GM23338 (cell line): ENCODE results near the gene PNPLA1.

Experiments
- CREB1 ChIP-seq: fragments of 250-450 bp; sonication (Bioruptor Pico); IDR thresholded peaks from 2 replicates; pipeline ENCODE4 v1.5.0; 2020; ENCODE audit warnings: low read depth, mild to moderate bottlenecking, moderate library complexity
- CTCF ChIP-seq, 2 experiments: fragments of 200-600 bp in 1 of 2; sonication (generic) in 1 of 2; conservative IDR thresholded peaks; 2 replicates each; pipeline versions ENCODE4 v1.5.1 to v1.6.1; 2016 to 2017; ENCODE audit warnings: antibody characterized with exemption in 2 of 2, low read depth in 2 of 2, mild to moderate bottlenecking in 2 of 2, moderate library complexity in 1 of 2
- EZH2 ChIP-seq: fragments of 200-600 bp; sonication (generic); IDR thresholded peaks from one replicate; pipeline ENCODE4 v1.8.0; 2017; ENCODE audit warnings: antibody characterized with exemption, mild to moderate bottlenecking, low read depth; ENCODE audit not compliant: unreplicated experiment
- EZH2phosphoT487 ChIP-seq: fragments of 200-600 bp; sonication (generic); IDR thresholded peaks from one replicate; pipeline ENCODE4 v1.8.1; 2018; ENCODE audit warnings: antibody characterized with exemption; ENCODE audit not compliant: unreplicated experiment
- JUNB ChIP-seq: IDR thresholded peaks from one replicate; pipeline ENCODE4 v1.6.1; 2016; ENCODE audit warnings: antibody characterized with exemption; ENCODE audit not compliant: unreplicated experiment
- NANOG ChIP-seq: IDR thresholded peaks from 2 replicates; pipeline ENCODE4 v1.6.1; 2016; ENCODE audit warnings: antibody characterized with exemption, borderline replicate concordance
- POLR2AphosphoS5 ChIP-seq: IDR thresholded peaks from 2 replicates; pipeline ENCODE4 v1.6.1; 2016; ENCODE audit warnings: antibody characterized with exemption, low read depth
- ZNF114 ChIP-seq: fragments of 250-450 bp; sonication (Bioruptor Pico); IDR thresholded peaks from 2 replicates; pipeline ENCODE4 v1.5.0; 2020; ENCODE audit warnings: mild to moderate bottlenecking, moderate library complexity
- ZNF331 ChIP-seq: fragments of 250-450 bp; sonication (Bioruptor Pico); IDR thresholded peaks from 2 replicates; pipeline ENCODE4 v1.5.0; 2020; ENCODE audit warnings: low read depth, mild to moderate bottlenecking, moderate library complexity
- TF ChIP-seq, protein P1 (sequence below): IDR thresholded peaks from 2 replicates; pipeline ENCODE4 v1.6.1; 2016; ENCODE audit warnings: antibody characterized with exemption
- TF ChIP-seq, protein P2 (sequence below): IDR thresholded peaks from one replicate; pipeline ENCODE4 v1.6.1; 2018; ENCODE audit warnings: antibody characterized with exemption; ENCODE audit not compliant: unreplicated experiment
- TF ChIP-seq, protein P3 (sequence below): fragments of 250-450 bp; sonication (Bioruptor Pico); IDR thresholded peaks from 2 replicates; pipeline ENCODE4 v1.5.0; 2020; ENCODE audit warnings: mild to moderate bottlenecking, moderate library complexity

- TF ChIP-seq POLR2AphosphoS5 (no peak), CTCF (conservative IDR thresholded peaks at IDR 0.05; ENCODE audit: low read depth in 2 of 2) (no peak), EZH2 (no peak), JUNB (no peak), EZH2phosphoT487 (no peak), ZNF114 (CRISPR knock-in tag) (no peak), CREB1 (CRISPR knock-in tag) (no peak), NANOG (no peak), ZNF331 (CRISPR knock-in tag) (no peak)
- TF ChIP-seq, protein P1, sequence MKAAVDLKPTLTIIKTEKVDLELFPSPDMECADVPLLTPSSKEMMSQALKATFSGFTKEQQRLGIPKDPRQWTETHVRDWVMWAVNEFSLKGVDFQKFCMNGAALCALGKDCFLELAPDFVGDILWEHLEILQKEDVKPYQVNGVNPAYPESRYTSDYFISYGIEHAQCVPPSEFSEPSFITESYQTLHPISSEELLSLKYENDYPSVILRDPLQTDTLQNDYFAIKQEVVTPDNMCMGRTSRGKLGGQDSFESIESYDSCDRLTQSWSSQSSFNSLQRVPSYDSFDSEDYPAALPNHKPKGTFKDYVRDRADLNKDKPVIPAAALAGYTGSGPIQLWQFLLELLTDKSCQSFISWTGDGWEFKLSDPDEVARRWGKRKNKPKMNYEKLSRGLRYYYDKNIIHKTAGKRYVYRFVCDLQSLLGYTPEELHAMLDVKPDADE: no peak
- TF ChIP-seq, protein P2, sequence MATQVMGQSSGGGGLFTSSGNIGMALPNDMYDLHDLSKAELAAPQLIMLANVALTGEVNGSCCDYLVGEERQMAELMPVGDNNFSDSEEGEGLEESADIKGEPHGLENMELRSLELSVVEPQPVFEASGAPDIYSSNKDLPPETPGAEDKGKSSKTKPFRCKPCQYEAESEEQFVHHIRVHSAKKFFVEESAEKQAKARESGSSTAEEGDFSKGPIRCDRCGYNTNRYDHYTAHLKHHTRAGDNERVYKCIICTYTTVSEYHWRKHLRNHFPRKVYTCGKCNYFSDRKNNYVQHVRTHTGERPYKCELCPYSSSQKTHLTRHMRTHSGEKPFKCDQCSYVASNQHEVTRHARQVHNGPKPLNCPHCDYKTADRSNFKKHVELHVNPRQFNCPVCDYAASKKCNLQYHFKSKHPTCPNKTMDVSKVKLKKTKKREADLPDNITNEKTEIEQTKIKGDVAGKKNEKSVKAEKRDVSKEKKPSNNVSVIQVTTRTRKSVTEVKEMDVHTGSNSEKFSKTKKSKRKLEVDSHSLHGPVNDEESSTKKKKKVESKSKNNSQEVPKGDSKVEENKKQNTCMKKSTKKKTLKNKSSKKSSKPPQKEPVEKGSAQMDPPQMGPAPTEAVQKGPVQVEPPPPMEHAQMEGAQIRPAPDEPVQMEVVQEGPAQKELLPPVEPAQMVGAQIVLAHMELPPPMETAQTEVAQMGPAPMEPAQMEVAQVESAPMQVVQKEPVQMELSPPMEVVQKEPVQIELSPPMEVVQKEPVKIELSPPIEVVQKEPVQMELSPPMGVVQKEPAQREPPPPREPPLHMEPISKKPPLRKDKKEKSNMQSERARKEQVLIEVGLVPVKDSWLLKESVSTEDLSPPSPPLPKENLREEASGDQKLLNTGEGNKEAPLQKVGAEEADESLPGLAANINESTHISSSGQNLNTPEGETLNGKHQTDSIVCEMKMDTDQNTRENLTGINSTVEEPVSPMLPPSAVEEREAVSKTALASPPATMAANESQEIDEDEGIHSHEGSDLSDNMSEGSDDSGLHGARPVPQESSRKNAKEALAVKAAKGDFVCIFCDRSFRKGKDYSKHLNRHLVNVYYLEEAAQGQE: no peak
- TF ChIP-seq, protein P3, sequence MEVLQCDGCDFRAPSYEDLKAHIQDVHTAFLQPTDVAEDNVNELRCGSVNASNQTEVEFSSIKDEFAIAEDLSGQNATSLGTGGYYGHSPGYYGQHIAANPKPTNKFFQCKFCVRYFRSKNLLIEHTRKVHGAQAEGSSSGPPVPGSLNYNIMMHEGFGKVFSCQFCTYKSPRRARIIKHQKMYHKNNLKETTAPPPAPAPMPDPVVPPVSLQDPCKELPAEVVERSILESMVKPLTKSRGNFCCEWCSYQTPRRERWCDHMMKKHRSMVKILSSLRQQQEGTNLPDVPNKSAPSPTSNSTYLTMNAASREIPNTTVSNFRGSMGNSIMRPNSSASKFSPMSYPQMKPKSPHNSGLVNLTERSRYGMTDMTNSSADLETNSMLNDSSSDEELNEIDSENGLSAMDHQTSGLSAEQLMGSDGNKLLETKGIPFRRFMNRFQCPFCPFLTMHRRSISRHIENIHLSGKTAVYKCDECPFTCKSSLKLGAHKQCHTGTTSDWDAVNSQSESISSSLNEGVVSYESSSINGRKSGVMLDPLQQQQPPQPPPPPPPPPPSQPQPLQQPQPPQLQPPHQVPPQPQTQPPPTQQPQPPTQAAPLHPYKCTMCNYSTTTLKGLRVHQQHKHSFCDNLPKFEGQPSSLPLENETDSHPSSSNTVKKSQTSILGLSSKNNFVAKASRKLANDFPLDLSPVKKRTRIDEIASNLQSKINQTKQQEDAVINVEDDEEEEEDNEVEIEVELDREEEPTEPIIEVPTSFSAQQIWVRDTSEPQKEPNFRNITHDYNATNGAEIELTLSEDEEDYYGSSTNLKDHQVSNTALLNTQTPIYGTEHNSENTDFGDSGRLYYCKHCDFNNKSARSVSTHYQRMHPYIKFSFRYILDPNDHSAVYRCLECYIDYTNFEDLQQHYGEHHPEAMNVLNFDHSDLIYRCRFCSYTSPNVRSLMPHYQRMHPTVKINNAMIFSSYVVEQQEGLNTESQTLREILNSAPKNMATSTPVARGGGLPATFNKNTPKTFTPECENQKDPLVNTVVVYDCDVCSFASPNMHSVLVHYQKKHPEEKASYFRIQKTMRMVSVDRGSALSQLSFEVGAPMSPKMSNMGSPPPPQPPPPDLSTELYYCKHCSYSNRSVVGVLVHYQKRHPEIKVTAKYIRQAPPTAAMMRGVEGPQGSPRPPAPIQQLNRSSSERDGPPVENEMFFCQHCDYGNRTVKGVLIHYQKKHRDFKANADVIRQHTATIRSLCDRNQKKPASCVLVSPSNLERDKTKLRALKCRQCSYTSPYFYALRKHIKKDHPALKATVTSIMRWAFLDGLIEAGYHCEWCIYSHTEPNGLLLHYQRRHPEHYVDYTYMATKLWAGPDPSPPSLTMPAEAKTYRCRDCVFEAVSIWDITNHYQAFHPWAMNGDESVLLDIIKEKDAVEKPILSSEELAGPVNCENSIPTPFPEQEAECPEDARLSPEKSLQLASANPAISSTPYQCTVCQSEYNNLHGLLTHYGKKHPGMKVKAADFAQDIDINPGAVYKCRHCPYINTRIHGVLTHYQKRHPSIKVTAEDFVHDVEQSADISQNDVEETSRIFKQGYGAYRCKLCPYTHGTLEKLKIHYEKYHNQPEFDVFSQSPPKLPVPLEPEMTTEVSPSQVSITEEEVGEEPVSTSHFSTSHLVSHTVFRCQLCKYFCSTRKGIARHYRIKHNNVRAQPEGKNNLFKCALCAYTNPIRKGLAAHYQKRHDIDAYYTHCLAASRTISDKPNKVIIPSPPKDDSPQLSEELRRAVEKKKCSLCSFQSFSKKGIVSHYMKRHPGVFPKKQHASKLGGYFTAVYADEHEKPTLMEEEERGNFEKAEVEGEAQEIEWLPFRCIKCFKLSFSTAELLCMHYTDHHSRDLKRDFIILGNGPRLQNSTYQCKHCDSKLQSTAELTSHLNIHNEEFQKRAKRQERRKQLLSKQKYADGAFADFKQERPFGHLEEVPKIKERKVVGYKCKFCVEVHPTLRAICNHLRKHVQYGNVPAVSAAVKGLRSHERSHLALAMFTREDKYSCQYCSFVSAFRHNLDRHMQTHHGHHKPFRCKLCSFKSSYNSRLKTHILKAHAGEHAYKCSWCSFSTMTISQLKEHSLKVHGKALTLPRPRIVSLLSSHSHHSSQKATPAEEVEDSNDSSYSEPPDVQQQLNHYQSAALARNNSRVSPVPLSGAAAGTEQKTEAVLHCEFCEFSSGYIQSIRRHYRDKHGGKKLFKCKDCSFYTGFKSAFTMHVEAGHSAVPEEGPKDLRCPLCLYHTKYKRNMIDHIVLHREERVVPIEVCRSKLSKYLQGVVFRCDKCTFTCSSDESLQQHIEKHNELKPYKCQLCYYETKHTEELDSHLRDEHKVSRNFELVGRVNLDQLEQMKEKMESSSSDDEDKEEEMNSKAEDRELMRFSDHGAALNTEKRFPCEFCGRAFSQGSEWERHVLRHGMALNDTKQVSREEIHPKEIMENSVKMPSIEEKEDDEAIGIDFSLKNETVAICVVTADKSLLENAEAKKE: no peak
Observed at GRCh38 chr6:36297511-36297910, 27.7 kb downstream of the PNPLA1 start.
